Transverse colon (tissue), 4 donors: Measurements from ENCODE around the gene LYRM9.
"Not testable (repeated sequence)": the region's sequence is repeated elsewhere in the genome, so short reads cannot be mapped to it uniquely, and the experiment has no call there.

Experiments
- CTCF ChIP-seq, 5 experiments: fragments of 200-600 bp in 3 of 5; fragments of 450-650 bp in 2 of 5; sonication (generic) in 3 of 5; IDR thresholded peaks; 1 replicate in 2 of 5; 2 replicates in 3 of 5; pipeline ENCODE4 v1.5.1; 2016 to 2017; ENCODE audit warnings: antibody characterized with exemption in 5 of 5, inconsistent platforms in 3 of 5, mild to moderate bottlenecking in 2 of 5, moderate library complexity in 1 of 5
- EP300 ChIP-seq: sonication (generic); formaldehyde crosslinking; IDR thresholded peaks from one replicate; pipeline ENCODE4 v1.6.1; 2017; ENCODE audit warnings: antibody characterized with exemption, low read depth
- POLR2AphosphoS5 ChIP-seq, 3 donors: sonication (generic); formaldehyde crosslinking; IDR thresholded peaks; one replicate each; pipeline ENCODE4 v1.6.1; 2016; ENCODE audit warnings: antibody characterized with exemption in 3 of 3

- not testable (repeated sequence) for TF ChIP-seq POLR2AphosphoS5 (IDR thresholded peaks at IDR 0.05); CTCF (IDR thresholded peaks at IDR 0.05); EP300
These were observed 6.7 kb downstream of the LYRM9 start for GRCh38 chr17:27886348-27886906.
